Tibial nerve (tissue), 4 donors: ENCODE data around the gene TIPRL.

Experiments
- CTCF ChIP-seq, 5 experiments: fragments of 200-600 bp in 3 of 5; fragments of 450-650 bp in 2 of 5; sonication (generic) in 3 of 5; IDR thresholded peaks; one replicate each; pipeline ENCODE4 v1.5.1; 2016 to 2019; ENCODE audit warnings: antibody characterized with exemption in 5 of 5, mild to moderate bottlenecking in 3 of 5, moderate library complexity in 2 of 5
- EP300 ChIP-seq, 2 donors: sonication (generic); formaldehyde crosslinking; IDR thresholded peaks; one replicate each; pipeline ENCODE4 v1.6.1; 2017; ENCODE audit warnings: antibody characterized with exemption in 2 of 2, mild to moderate bottlenecking in 1 of 2
- POLR2A ChIP-seq, 2 donors: fragments of 450-650 bp; IDR thresholded peaks; one replicate each; pipeline ENCODE4 v1.6.1; 2017; ENCODE audit warnings: antibody characterized with exemption in 2 of 2, mild to moderate bottlenecking in 2 of 2, moderate library complexity in 2 of 2

DNA sequence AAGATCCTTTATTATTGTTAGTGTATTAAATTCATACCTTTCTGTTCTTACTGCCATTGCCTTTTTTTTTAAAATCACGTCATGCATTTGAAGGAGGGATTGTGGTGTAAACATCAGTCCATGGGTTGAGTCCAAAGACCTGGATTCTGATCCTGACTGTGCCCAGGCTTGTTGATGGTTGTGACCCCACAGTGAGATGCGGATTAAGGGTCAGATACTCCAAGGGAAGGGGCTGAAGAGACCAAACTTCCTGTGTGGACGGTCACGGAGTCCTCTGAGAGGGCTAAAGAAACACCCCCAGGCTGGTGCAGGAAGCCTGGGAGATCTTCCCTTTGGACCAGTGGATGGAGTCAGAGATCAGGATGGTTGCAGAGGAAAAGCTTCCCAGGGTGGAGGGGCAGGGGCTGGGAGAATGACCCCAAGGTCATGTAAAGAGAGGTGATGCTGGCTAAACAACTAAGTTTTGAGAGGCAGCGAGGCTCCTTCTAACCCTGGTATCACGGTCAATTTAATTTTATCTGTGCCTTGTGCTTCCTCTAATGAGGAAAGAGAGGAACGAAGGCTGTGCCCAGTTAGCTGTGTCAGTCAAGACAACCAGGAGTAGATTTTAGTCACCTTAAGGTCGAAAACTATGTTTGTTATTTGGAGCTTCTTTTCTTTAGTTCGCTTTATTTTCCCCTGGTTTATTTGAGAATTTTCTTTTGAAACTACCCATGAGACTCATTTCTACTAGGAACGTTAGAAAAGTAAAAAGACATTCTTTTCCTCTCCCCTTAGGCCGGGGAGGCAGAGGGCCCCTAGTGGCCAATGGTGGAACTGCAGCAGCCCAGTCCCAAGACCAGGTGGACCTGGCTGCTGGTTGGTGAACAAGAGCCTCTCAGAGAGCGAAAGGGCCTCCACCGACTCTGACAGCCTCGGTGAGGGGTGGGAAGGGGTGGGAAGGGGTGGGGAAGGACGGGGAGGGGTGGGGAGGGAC, 33.3 kb upstream of the TIPRL start:
- TF ChIP-seq CTCF (IDR thresholded peaks at IDR 0.05), result peak; percentile 81 to 100 (median 97)
- TF ChIP-seq POLR2A (IDR thresholded peaks at IDR 0.05), result no peak
- peak in 1 of 2 donors; percentile 37 for TF ChIP-seq EP300 (IDR thresholded peaks at IDR 0.05)
